SK-N-MC (cell line): ENCODE results near the gene FRMD4A.
"Not testable (repeated sequence)": the region's sequence is repeated elsewhere in the genome, so short reads cannot be mapped to it uniquely, and the experiment has no call there.

Source experiments
- DNase-seq: peaks from one replicate; pipeline ENCODE4 v3.0.0-alpha.2; 2011; ENCODE audit warnings: low read depth, low spot score
- H3K27ac ChIP-seq: fragments of 200-600 bp; sonication (generic); 2 replicates; pipeline ENCODE4 v1.5.1; 2016; ENCODE audit warnings: mixed run types
- H3K36me3 ChIP-seq: fragments of 200-600 bp; sonication (generic); 2 replicates; pipeline ENCODE4 v1.6.1; 2017; ENCODE audit warnings: antibody characterized with exemption, low read length, mixed read lengths; ENCODE audit not compliant: insufficient read depth
- H3K4me3 ChIP-seq: fragments of 200-600 bp; sonication (generic); 2 replicates; pipeline ENCODE4 v1.5.1; 2016
- H3K9ac ChIP-seq: fragments of 200-600 bp; sonication (generic); 2 replicates; pipeline ENCODE4 v1.8.0; 2017; ENCODE audit warnings: mixed run types, mixed read lengths; ENCODE audit not compliant: insufficient read length
- H3K9me3 ChIP-seq: fragments of 200-600 bp; sonication (generic); 2 replicates; pipeline ENCODE4 v1.6.1; 2017; ENCODE audit warnings: low read depth, mild to moderate bottlenecking, antibody characterized with exemption, low read length, moderate library complexity, mixed read lengths
- EZH2 ChIP-seq: fragments of 200-600 bp; sonication (generic); IDR thresholded peaks from one replicate; pipeline ENCODE4 v1.6.1; 2017; ENCODE audit warnings: antibody characterized with exemption
- FOXP2 ChIP-seq: optimal IDR thresholded peaks from 2 replicates; pipeline ENCODE3; 2011; ENCODE audit warnings: mild to moderate bottlenecking, moderate library complexity; ENCODE audit not compliant: insufficient read depth; ENCODE audit errors: extremely low read length, control extremely low read depth
- POLR2AphosphoS5 ChIP-seq: IDR thresholded peaks from 2 replicates; pipeline ENCODE4 v1.6.1; 2012; ENCODE audit warnings: mild to moderate bottlenecking, low read depth, low read length, borderline replicate concordance

The FRMD4A gene

GRCh38 chr10:14087566-14087965 lies 243.2 kb downstream of the FRMD4A start:
- H3K9me3 ChIP-seq, result no peaks in the 10 kb centered on the region
- no peak overlapping the region for H3K4me3 ChIP-seq
- H3K9ac ChIP-seq, result no peak overlapping the region
- no peak for DNase-seq
- no peaks in the 10 kb centered on the region for H3K36me3 ChIP-seq
- no peak overlapping the region for H3K27ac ChIP-seq
- no peak for TF ChIP-seq POLR2AphosphoS5
- TF ChIP-seq EZH2, result no peak
- TF ChIP-seq FOXP2, result no peak

- no peak overlapping the region for H3K9ac ChIP-seq
- TF ChIP-seq POLR2AphosphoS5, result no peak
- no peak for TF ChIP-seq EZH2
- TF ChIP-seq FOXP2, result no peak
- DNase-seq, result no peak
These were observed 244.1 kb downstream of the FRMD4A start for GRCh38 chr10:14086596-14086995.

GRCh38 chr10:14084875-14085274 lies 245.8 kb downstream of the FRMD4A start:
- H3K9ac ChIP-seq, result no peak overlapping the region
- H3K27ac ChIP-seq, result no peak overlapping the region
- no peak for DNase-seq
- no peaks in the 10 kb centered on the region for H3K36me3 ChIP-seq
- no peaks in the 10 kb centered on the region for H3K9me3 ChIP-seq
- no peak overlapping the region for H3K4me3 ChIP-seq
- TF ChIP-seq EZH2 (no peak), FOXP2 (no peak), POLR2AphosphoS5 (no peak)

More at GRCh38 chr10:14086596-14086995, 244.1 kb downstream of the FRMD4A start:
- Histone ChIP-seq H3K27ac (no peak overlapping the region), H3K36me3 (no peaks in the 10 kb centered on the region), H3K4me3 (no peak overlapping the region), H3K9me3 (no peaks in the 10 kb centered on the region)

GRCh38 chr10:14080795-14081194 lies 249.9 kb downstream of the FRMD4A start:
- no peak for DNase-seq
- Histone ChIP-seq H3K27ac (no peak overlapping the region), H3K36me3 (no peaks in the 10 kb centered on the region), H3K9me3 (no peaks in the 10 kb centered on the region), H3K4me3 (no peak overlapping the region), H3K9ac (no peak overlapping the region)
- TF ChIP-seq FOXP2 (no peak), EZH2 (no peak), POLR2AphosphoS5 (no peak)

GRCh38 chr10:14077430-14077829 lies 253.3 kb downstream of the FRMD4A start:
- Histone ChIP-seq H3K4me3 (no peak overlapping the region), H3K27ac (no peak overlapping the region), H3K9ac (no peak overlapping the region), H3K36me3 (no peaks in the 10 kb centered on the region), H3K9me3 (no peaks in the 10 kb centered on the region)
- no peak for DNase-seq
- no peak for TF ChIP-seq FOXP2
- no peak for TF ChIP-seq EZH2
- no peak for TF ChIP-seq POLR2AphosphoS5

GRCh38 chr10:14074062-14074884 lies 256.5 kb downstream of the FRMD4A start:
- TF ChIP-seq EZH2 (no peak), FOXP2 (no peak), POLR2AphosphoS5 (no peak)
- no peak overlapping the region for H3K27ac ChIP-seq
- H3K4me3 ChIP-seq, result 0 out of 2 replicates have a peak overlapping the region, but pooled peaks have one; percentile 9
- H3K9me3 ChIP-seq, result no peaks in the 10 kb centered on the region
- H3K9ac ChIP-seq, result no peak overlapping the region
- H3K36me3 ChIP-seq, result no peaks in the 10 kb centered on the region
- no peak for DNase-seq

- no peak for TF ChIP-seq EZH2
- TF ChIP-seq POLR2AphosphoS5, result no peak
- TF ChIP-seq FOXP2, result no peak
- Histone ChIP-seq H3K9ac (no peak overlapping the region), H3K4me3 (no peak overlapping the region), H3K27ac (no peak overlapping the region), H3K36me3 (no peaks in the 10 kb centered on the region), H3K9me3 (no peaks in the 10 kb centered on the region)
- DNase-seq, result no peak
These were observed 258.2 kb downstream of the FRMD4A start for GRCh38 chr10:14072541-14072940.

- H3K36me3 ChIP-seq, result no peaks in the 10 kb centered on the region
- H3K4me3 ChIP-seq, result no peak overlapping the region
- H3K9ac ChIP-seq, result no peak overlapping the region
- no peak for DNase-seq
- TF ChIP-seq POLR2AphosphoS5 (no peak), EZH2 (no peak), FOXP2 (no peak)
- no peak overlapping the region for H3K27ac ChIP-seq
- H3K9me3 ChIP-seq, result no peaks in the 10 kb centered on the region
These were observed 258.8 kb downstream of the FRMD4A start for GRCh38 chr10:14071956-14072355.

GRCh38 chr10:14068601-14069250 lies 262.0 kb downstream of the FRMD4A start:
- H3K4me3 ChIP-seq, result no peak overlapping the region
- no peak overlapping the region for H3K9ac ChIP-seq
- no peaks in the 10 kb centered on the region for H3K9me3 ChIP-seq
- no peak for DNase-seq
- H3K27ac ChIP-seq, result no peak overlapping the region
- H3K36me3 ChIP-seq, result no peaks in the 10 kb centered on the region
- no peak for TF ChIP-seq POLR2AphosphoS5
- TF ChIP-seq FOXP2, result no peak
- no peak for TF ChIP-seq EZH2

- not testable (repeated sequence) for H3K9me3 ChIP-seq, H3K9ac ChIP-seq, H3K36me3 ChIP-seq, H3K27ac ChIP-seq, H3K4me3 ChIP-seq, DNase-seq
These were observed 263.1 kb downstream of the FRMD4A start for GRCh38 chr10:14067638-14068037.
